Liver (tissue), 1 donor: ENCODE data around the gene PON2.

Experiments
- SP1 ChIP-seq: IDR thresholded peaks from 2 replicates; pipeline ENCODE4 v1.6.1; 2018; ENCODE audit warnings: antibody characterized with exemption, mild to moderate bottlenecking
- TAF1 ChIP-seq: conservative IDR thresholded peaks from 2 replicates; pipeline ENCODE4 v1.6.1; 2016; ENCODE audit warnings: antibody characterized with exemption, mild to moderate bottlenecking
- donor health status: healthy.

GRCh38 chr7:95478272-95479037 lies 43.6 kb upstream of the PON2 start:
- TF ChIP-seq TAF1: no peak
- TF ChIP-seq SP1: peak; percentile 15
